HG03342 (cell line): ENCODE results near the gene SLC51B.
"Not testable (repeated sequence)": the region's sequence is repeated elsewhere in the genome, so short reads cannot be mapped to it uniquely, and the experiment has no call there.

Experiments used
- ATAC-seq: cut with Tn5 transposase; IDR thresholded peaks from one replicate; pipeline ENCODE4 v1.9.1; 2021; ENCODE audit warnings: mild to moderate bottlenecking, moderate library complexity; ENCODE audit not compliant: unreplicated experiment

SLC51B gene

GRCh38 chr15:65062726-65063125 is 17.5 kb downstream of the SLC51B start:
- no peak for ATAC-seq

GRCh38 chr15:65066001-65066634 is 20.9 kb downstream of the SLC51B start:
- no peak for ATAC-seq

- ATAC-seq, result no peak
Measured at GRCh38 chr15:65066635-65067316, 21.6 kb downstream of the SLC51B start.

- no peak for ATAC-seq
Measured at GRCh38 chr15:65067317-65067644, 22.1 kb downstream of the SLC51B start.

GRCh38 chr15:65067645-65068402 is 22.6 kb downstream of the SLC51B start, which contains the start of gene RASL12:
RASL12 (minus strand) TSS chr15:65067991; CDS start chr15:65067835, 156 bp downstream.
- no peak for ATAC-seq

- no peak for ATAC-seq
Measured at GRCh38 chr15:65068403-65068788, 23.2 kb downstream of the SLC51B start.

- ATAC-seq, result no peak
Measured at GRCh38 chr15:65069179-65069578, 24.0 kb downstream of the SLC51B start.

GRCh38 chr15:65069779-65070546 is 24.8 kb downstream of the SLC51B start:
- no peak for ATAC-seq

GRCh38 chr15:65071381-65071811 is 26.2 kb downstream of the SLC51B start:
- no peak for ATAC-seq

- ATAC-seq, result no peak
Measured at GRCh38 chr15:65072027-65072426, 26.8 kb downstream of the SLC51B start.

GRCh38 chr15:65072617-65073016 is 27.4 kb downstream of the SLC51B start:
- no peak for ATAC-seq

- ATAC-seq, result not testable (repeated sequence)
Measured at GRCh38 chr15:65074946-65075345, 29.8 kb downstream of the SLC51B start.

- ATAC-seq, result not testable (repeated sequence)
Measured at GRCh38 chr15:65075607-65076395, 30.6 kb downstream of the SLC51B start.

GRCh38 chr15:65076486-65077290 is 31.5 kb downstream of the SLC51B start, which contains the start of gene KBTBD13:
KBTBD13 (plus strand) TSS chr15:65076746; CDS start chr15:65076816, 70 bp downstream.
- ATAC-seq, result no peak

GRCh38 chr15:65077291-65077980 is 32.2 kb downstream of the SLC51B start:
- no peak for ATAC-seq

GRCh38 chr15:65077981-65078352 is 32.8 kb downstream of the SLC51B start:
- no peak for ATAC-seq

GRCh38 chr15:65079580-65079979 is 34.4 kb downstream of the SLC51B start:
- no peak for ATAC-seq

GRCh38 chr15:65081270-65081669 is 36.1 kb downstream of the SLC51B start:
- ATAC-seq, result no peak

- ATAC-seq, result no peak
Measured at GRCh38 chr15:65081758-65082157, 36.6 kb downstream of the SLC51B start.
